ENCODE data around the gene INPP5D. TPM values are rescaled to one million over a fixed set of nuclear protein-coding genes. Genes with fewer than 3 reads are reported as not detected.

INPP5D gene
- polyA plus RNA-seq, 2 of the 4 experiments (the other 2 are of a cell fraction), result 0.26 to 0.53 TPM

- no peak overlapping the region for H3K27ac ChIP-seq
- H3K4me1 ChIP-seq, result no peaks in the 10 kb centered on the region
- no peaks in the 10 kb centered on the region for H3K9me3 ChIP-seq
- DNase-seq (ENCODE audit: low read depth in 1 of 2, low spot score in 1 of 2) (no peak), ATAC-seq (no peak), FAIRE-seq (no peak)
- ChIA-PET POLR2A (no interaction called here), CTCF (interaction anchor here (1.7 kb wide), 1 partner anchor 9 kb away, joined by 3 read pairs; no protein-coding TSS in a partner anchor)
- WGBS (ENCODE audit: missing lambda C conversion rate), result 74% methylated on average over 8 of the region's 11 CpGs
- no peak overlapping the region for H3K4me2 ChIP-seq
- H3K4me3 ChIP-seq, result no peak overlapping the region
- TF ChIP-seq SMC3 (IDR thresholded peaks at IDR 0.05), result no peak
- TF ChIP-seq, protein P1, sequence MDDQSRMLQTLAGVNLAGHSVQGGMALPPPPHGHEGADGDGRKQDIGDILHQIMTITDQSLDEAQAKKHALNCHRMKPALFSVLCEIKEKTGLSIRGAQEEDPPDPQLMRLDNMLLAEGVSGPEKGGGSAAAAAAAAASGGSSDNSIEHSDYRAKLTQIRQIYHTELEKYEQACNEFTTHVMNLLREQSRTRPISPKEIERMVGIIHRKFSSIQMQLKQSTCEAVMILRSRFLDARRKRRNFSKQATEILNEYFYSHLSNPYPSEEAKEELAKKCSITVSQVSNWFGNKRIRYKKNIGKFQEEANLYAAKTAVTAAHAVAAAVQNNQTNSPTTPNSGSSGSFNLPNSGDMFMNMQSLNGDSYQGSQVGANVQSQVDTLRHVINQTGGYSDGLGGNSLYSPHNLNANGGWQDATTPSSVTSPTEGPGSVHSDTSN (IDR thresholded peaks at IDR 0.05), result no peak
- TF ChIP-seq ELK1 (IDR thresholded peaks at IDR 0.05; ENCODE audit: low read depth, low read length), result no peak
- no peak for TF ChIP-seq KDM1A (IDR thresholded peaks at IDR 0.05; ENCODE audit: low read depth)
- TF ChIP-seq NR3C1 (IDR thresholded peaks at IDR 0.05), result no peak
- TF ChIP-seq MAZ (IDR thresholded peaks at IDR 0.05; ENCODE audit: borderline replicate concordance, low read depth, low read length), result no peak
- TF ChIP-seq MYC (IDR thresholded peaks at IDR 0.05; ENCODE audit: borderline replicate concordance, low read length), result no peak
- TF ChIP-seq RFX5 (IDR thresholded peaks at IDR 0.05), result no peak
- TF ChIP-seq HEYL (CRISPR knock-in tag; IDR thresholded peaks at IDR 0.05), result no peak
These were observed 133.6 kb downstream of the INPP5D start for GRCh38 chr2:233193738-233194137.

DNA sequence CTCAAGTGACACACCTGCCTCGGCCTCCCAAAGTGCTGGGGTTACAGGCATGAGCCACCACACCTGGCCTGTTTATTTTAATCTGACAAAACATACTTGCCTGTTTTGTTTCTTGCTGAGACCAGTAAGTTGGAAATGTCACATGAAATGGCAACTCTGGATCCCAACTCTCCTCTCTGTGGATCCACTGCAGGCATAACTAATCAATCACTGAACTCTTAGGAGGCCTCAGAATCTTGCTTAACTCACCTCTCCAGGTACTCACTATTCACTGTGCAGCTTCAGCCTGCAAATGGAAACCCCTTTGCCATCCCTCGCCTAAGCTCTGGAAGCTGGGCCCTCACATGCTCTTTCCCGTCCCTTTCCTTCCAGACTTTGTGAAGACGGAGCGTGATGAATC, 134.9 kb downstream of the INPP5D start:
- DNase-seq (ENCODE audit: low read depth in 1 of 2, low spot score in 1 of 2) (no peak), ATAC-seq (no peak), FAIRE-seq (no peak)
- ChIA-PET POLR2A (no interaction called here), CTCF (interaction anchor here (0.6 kb wide), 1 partner anchor 636 kb away, joined by 4 read pairs; no protein-coding TSS in a partner anchor)
- 87% methylated on average over 5 of the region's 5 CpGs for WGBS (ENCODE audit: missing lambda C conversion rate)
- no peak overlapping the region for H3K4me2 ChIP-seq
- no peaks in the 10 kb centered on the region for H3K4me1 ChIP-seq
- H3K27ac ChIP-seq, result no peak overlapping the region
- H3K9me3 ChIP-seq, result no peaks in the 10 kb centered on the region
- H3K4me3 ChIP-seq, result no peak overlapping the region
- TF ChIP-seq BCL3 (IDR thresholded peaks at IDR 0.05), result no peak
- TF ChIP-seq TFCP2L1 (CRISPR knock-in tag; IDR thresholded peaks at IDR 0.05), result no peak
- TF ChIP-seq FOSB (CRISPR knock-in tag; IDR thresholded peaks at IDR 0.05), result no peak
- TF ChIP-seq CEBPB (IDR thresholded peaks at IDR 0.05), result no peak
- TF ChIP-seq BHLHE40 (IDR thresholded peaks at IDR 0.05; ENCODE audit: low read depth, low read length), result no peak
- TF ChIP-seq EHMT2 (IDR thresholded peaks at IDR 0.05; ENCODE audit: low read depth), result no peak
- TF ChIP-seq ATOH8 (CRISPR knock-in tag; IDR thresholded peaks at IDR 0.05; ENCODE audit: low read depth), result no peak
- no peak for TF ChIP-seq USF2 (IDR thresholded peaks at IDR 0.05)
- no peak for TF ChIP-seq SREBF2 (IDR thresholded peaks at IDR 0.05)

- no peak overlapping the region for H3K27ac ChIP-seq
- no peak overlapping the region for H3K4me3 ChIP-seq
- ChIA-PET CTCF (interaction anchor here (1.5 kb wide), 1 partner anchor 13 kb away, joined by 3 read pairs; no protein-coding TSS in a partner anchor), POLR2A (no interaction called here)
- WGBS (ENCODE audit: missing lambda C conversion rate), result 65% methylated on average over 6 of the region's 6 CpGs
- no peaks in the 10 kb centered on the region for H3K9me3 ChIP-seq
- no peak overlapping the region for H3K4me2 ChIP-seq
- DNase-seq (ENCODE audit: low read depth in 1 of 2, low spot score in 1 of 2) (no peak), FAIRE-seq (no peak), ATAC-seq (no peak)
- no peaks in the 10 kb centered on the region for H3K4me1 ChIP-seq
- no peak for TF ChIP-seq RAD21 (conservative IDR thresholded peaks at IDR 0.05 in 1 of 2, IDR thresholded peaks at IDR 0.05 in 1 of 2)
- no peak for TF ChIP-seq ZC3H11A (IDR thresholded peaks at IDR 0.05)
- no peak for TF ChIP-seq CEBPB (IDR thresholded peaks at IDR 0.05)
- no peak for TF ChIP-seq JUNB (IDR thresholded peaks at IDR 0.05)
- TF ChIP-seq CBX8 (IDR thresholded peaks at IDR 0.05), result no peak
- TF ChIP-seq, protein P2, sequence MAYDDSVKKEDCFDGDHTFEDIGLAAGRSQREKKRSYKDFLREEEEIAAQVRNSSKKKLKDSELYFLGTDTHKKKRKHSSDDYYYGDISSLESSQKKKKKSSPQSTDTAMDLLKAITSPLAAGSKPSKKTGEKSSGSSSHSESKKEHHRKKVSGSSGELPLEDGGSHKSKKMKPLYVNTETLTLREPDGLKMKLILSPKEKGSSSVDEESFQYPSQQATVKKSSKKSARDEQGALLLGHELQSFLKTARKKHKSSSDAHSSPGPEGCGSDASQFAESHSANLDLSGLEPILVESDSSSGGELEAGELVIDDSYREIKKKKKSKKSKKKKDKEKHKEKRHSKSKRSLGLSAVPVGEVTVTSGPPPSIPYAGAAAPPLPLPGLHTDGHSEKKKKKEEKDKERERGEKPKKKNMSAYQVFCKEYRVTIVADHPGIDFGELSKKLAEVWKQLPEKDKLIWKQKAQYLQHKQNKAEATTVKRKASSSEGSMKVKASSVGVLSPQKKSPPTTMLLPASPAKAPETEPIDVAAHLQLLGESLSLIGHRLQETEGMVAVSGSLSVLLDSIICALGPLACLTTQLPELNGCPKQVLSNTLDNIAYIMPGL (CRISPR knock-in tag; IDR thresholded peaks at IDR 0.05; ENCODE audit: borderline replicate concordance), result no peak
- no peak for TF ChIP-seq PHF8 (IDR thresholded peaks at IDR 0.05; ENCODE audit: borderline replicate concordance, low read depth)
- no peak for TF ChIP-seq CBX2 (IDR thresholded peaks at IDR 0.05; ENCODE audit: borderline replicate concordance, low read depth)
- TF ChIP-seq ZFP36 (IDR thresholded peaks at IDR 0.05; ENCODE audit: borderline replicate concordance, partially characterized antibody), result no peak
- no peak for TF ChIP-seq BHLHE40 (IDR thresholded peaks at IDR 0.05; ENCODE audit: low read depth, low read length)
- TF ChIP-seq HOXB5 (CRISPR knock-in tag; IDR thresholded peaks at IDR 0.05), result no peak
- no peak for TF ChIP-seq RARB (CRISPR knock-in tag; IDR thresholded peaks at IDR 0.05)
These were observed 136.9 kb downstream of the INPP5D start for GRCh38 chr2:233197022-233197421.

Data from A549 (cell line).